H54 (cell line): Measurements from ENCODE around the gene APOL3.
A peak's percentile ranks its signal among the peaks of the same experiment; 100 is the strongest.
"Not testable (repeated sequence)": the region's sequence is repeated elsewhere in the genome, so short reads cannot be mapped to it uniquely, and the experiment has no call there.

Source experiments
- DNase-seq: peaks from one replicate; pipeline ENCODE4 v3.0.0; 2011; ENCODE audit warnings: low spot score, mixed read lengths; ENCODE audit not compliant: insufficient read length
- FAIRE-seq: peaks from 3 replicates; lab custom pipeline; 2011; peaks lifted over from hg19 to GRCh38; lab: Jason Lieb, UNC
- POLR2A ChIP-seq: IDR thresholded peaks from 2 replicates; pipeline ENCODE4 v1.6.1; 2011; ENCODE audit warnings: low read depth, mild to moderate bottlenecking, low read length

APOL3 gene

GRCh38 chr22:36182857-36183256, 22.3 kb upstream of the APOL3 start:
- no peak for TF ChIP-seq POLR2A
- FAIRE-seq (no peak), DNase-seq (no peak)

GRCh38 chr22:36182056-36182455, 21.5 kb upstream of the APOL3 start:
- FAIRE-seq: no peak

GRCh38 chr22:36180928-36181327, 20.4 kb upstream of the APOL3 start:
- no peak for TF ChIP-seq POLR2A
- no peak for FAIRE-seq
- DNase-seq: no peak

More at GRCh38 chr22:36182056-36182455, 21.5 kb upstream of the APOL3 start:
- no peak for DNase-seq
- TF ChIP-seq POLR2A: no peak

- no peak for TF ChIP-seq POLR2A
- peak; percentile 20 for FAIRE-seq
- DNase-seq: peak; percentile 43
Observed at GRCh38 chr22:36180038-36180880, 19.7 kb upstream of the APOL3 start.

GRCh38 chr22:36177160-36177559, 16.6 kb upstream of the APOL3 start:
- no peak for TF ChIP-seq POLR2A
- FAIRE-seq: no peak
- DNase-seq: no peak

- DNase-seq: no peak
Observed at GRCh38 chr22:36175892-36176291, 15.3 kb upstream of the APOL3 start.

GRCh38 chr22:36171941-36172340, 11.4 kb upstream of the APOL3 start:
- no peak for TF ChIP-seq POLR2A
- DNase-seq (no peak), FAIRE-seq (no peak)

More at GRCh38 chr22:36175892-36176291, 15.3 kb upstream of the APOL3 start:
- FAIRE-seq: no peak
- TF ChIP-seq POLR2A: no peak

GRCh38 chr22:36166518-36167220, 6.1 kb upstream of the APOL3 start:
- TF ChIP-seq POLR2A: no peak
- FAIRE-seq: no peak
- DNase-seq: no peak

GRCh38 chr22:36166086-36166485, 5.5 kb upstream of the APOL3 start:
- FAIRE-seq: no peak
- no peak for TF ChIP-seq POLR2A
- DNase-seq: no peak

GRCh38 chr22:36165141-36165540, 4.6 kb upstream of the APOL3 start:
- FAIRE-seq (no peak), DNase-seq (no peak)
- no peak for TF ChIP-seq POLR2A

- DNase-seq: no peak
- no peak for FAIRE-seq
- TF ChIP-seq POLR2A: no peak
Observed at GRCh38 chr22:36164621-36165020, 4.1 kb upstream of the APOL3 start.

- TF ChIP-seq POLR2A: no peak
- no peak for FAIRE-seq
Observed at GRCh38 chr22:36163497-36163896, 2.9 kb upstream of the APOL3 start.

GRCh38 chr22:36162127-36163034, 1.8 kb upstream of the APOL3 start:
- FAIRE-seq: no peak
- TF ChIP-seq POLR2A: no peak
- DNase-seq: no peak

More at GRCh38 chr22:36163497-36163896, 2.9 kb upstream of the APOL3 start:
- DNase-seq: no peak

GRCh38 chr22:36161793-36162126, 1.2 kb upstream of the APOL3 start:
- not testable (repeated sequence) for DNase-seq, FAIRE-seq
